ENCODE results near the gene ECE2. TPM values are rescaled to one million over a fixed set of nuclear protein-coding genes. Genes with fewer than 3 reads are reported as not detected.

The ECE2 gene
- polyA plus RNA-seq, 1 donor from 2014 or later: 0.22 TPM

- no peaks in the 10 kb centered on the region for H4K20me1 ChIP-seq (ENCODE audit: insufficient read depth)
- no peaks in the 10 kb centered on the region for H3K9me3 ChIP-seq (ENCODE audit: low read length)
- TF ChIP-seq, protein P1, sequence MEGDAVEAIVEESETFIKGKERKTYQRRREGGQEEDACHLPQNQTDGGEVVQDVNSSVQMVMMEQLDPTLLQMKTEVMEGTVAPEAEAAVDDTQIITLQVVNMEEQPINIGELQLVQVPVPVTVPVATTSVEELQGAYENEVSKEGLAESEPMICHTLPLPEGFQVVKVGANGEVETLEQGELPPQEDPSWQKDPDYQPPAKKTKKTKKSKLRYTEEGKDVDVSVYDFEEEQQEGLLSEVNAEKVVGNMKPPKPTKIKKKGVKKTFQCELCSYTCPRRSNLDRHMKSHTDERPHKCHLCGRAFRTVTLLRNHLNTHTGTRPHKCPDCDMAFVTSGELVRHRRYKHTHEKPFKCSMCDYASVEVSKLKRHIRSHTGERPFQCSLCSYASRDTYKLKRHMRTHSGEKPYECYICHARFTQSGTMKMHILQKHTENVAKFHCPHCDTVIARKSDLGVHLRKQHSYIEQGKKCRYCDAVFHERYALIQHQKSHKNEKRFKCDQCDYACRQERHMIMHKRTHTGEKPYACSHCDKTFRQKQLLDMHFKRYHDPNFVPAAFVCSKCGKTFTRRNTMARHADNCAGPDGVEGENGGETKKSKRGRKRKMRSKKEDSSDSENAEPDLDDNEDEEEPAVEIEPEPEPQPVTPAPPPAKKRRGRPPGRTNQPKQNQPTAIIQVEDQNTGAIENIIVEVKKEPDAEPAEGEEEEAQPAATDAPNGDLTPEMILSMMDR (IDR thresholded peaks at IDR 0.05; ENCODE audit: poor library complexity, severe bottlenecking): no peak
- TF ChIP-seq RAD21 (conservative IDR thresholded peaks at IDR 0.05) (no peak), SMC3 (conservative IDR thresholded peaks at IDR 0.05; ENCODE audit: poor library complexity) (no peak), MXI1 (conservative IDR thresholded peaks at IDR 0.05; ENCODE audit: poor library complexity, severe bottlenecking) (no peak), POLR2AphosphoS5 (IDR thresholded peaks at IDR 0.05) (no peak), EZH2 (IDR thresholded peaks at IDR 0.05; ENCODE audit: borderline replicate concordance, insufficient read depth, low read length, poor library complexity, severe bottlenecking) (no peak), EP300 (conservative IDR thresholded peaks at IDR 0.05; ENCODE audit: poor library complexity, severe bottlenecking) (no peak), TAF1 (IDR thresholded peaks at IDR 0.05; ENCODE audit: low read depth) (no peak), REST (IDR thresholded peaks at IDR 0.05; ENCODE audit: borderline replicate concordance) (no peak)
- no peaks in the 10 kb centered on the region for H3K9me2 ChIP-seq (ENCODE audit: insufficient read depth, low read length)
- H3K27ac ChIP-seq (ENCODE audit: low read length): no peak overlapping the region
- H3K9ac ChIP-seq (ENCODE audit: low read length): no peak overlapping the region
- no peak overlapping the region for H2AFZ ChIP-seq (ENCODE audit: low read depth, low read length)
- H3F3A ChIP-seq (ENCODE audit: insufficient read depth, low read length, poor library complexity, severe bottlenecking): no peaks in the 10 kb centered on the region
- H3K79me2 ChIP-seq (replicated peaks; ENCODE audit: insufficient read depth, low read length): no peaks in the 10 kb centered on the region
- H3K27me3 ChIP-seq (ENCODE audit: insufficient read depth, low read depth, low read length): no peaks in the 10 kb centered on the region
- peaks cover 4% of the 10 kb centered on the region for H3K36me3 ChIP-seq (ENCODE audit: insufficient read depth, low read length)
- no peak overlapping the region for H3K4me2 ChIP-seq (ENCODE audit: low read length)
- H3K4me3 ChIP-seq (ENCODE audit: low read length): no peak overlapping the region
These were observed 49.4 kb downstream of the ECE2 start for GRCh38 chr3:184325269-184325668.

- no peaks in the 10 kb centered on the region for H4K20me1 ChIP-seq (ENCODE audit: insufficient read depth)
- no peak overlapping the region for H2AFZ ChIP-seq (ENCODE audit: low read depth, low read length)
- H3K79me2 ChIP-seq (replicated peaks; ENCODE audit: insufficient read depth, low read length): no peaks in the 10 kb centered on the region
- no peak overlapping the region for H3K9ac ChIP-seq (ENCODE audit: low read length)
- no peak overlapping the region for H3K27ac ChIP-seq (ENCODE audit: low read length)
- H3K9me3 ChIP-seq (ENCODE audit: low read length): no peaks in the 10 kb centered on the region
- H3K4me2 ChIP-seq (ENCODE audit: low read length): no peak overlapping the region
- H3K9me2 ChIP-seq (ENCODE audit: insufficient read depth, low read length): no peaks in the 10 kb centered on the region
- no peak overlapping the region for H3K4me3 ChIP-seq (ENCODE audit: low read length)
- no peaks in the 10 kb centered on the region for H3F3A ChIP-seq (ENCODE audit: insufficient read depth, low read length, poor library complexity, severe bottlenecking)
- no peaks in the 10 kb centered on the region for H3K27me3 ChIP-seq (ENCODE audit: insufficient read depth, low read depth, low read length)
- no peak for TF ChIP-seq EP300 (conservative IDR thresholded peaks at IDR 0.05; ENCODE audit: poor library complexity, severe bottlenecking)
- TF ChIP-seq MXI1 (conservative IDR thresholded peaks at IDR 0.05; ENCODE audit: poor library complexity, severe bottlenecking): no peak
- no peak for TF ChIP-seq POLR2AphosphoS5 (IDR thresholded peaks at IDR 0.05)
- no peak for TF ChIP-seq RAD21 (conservative IDR thresholded peaks at IDR 0.05)
- H3K36me3 ChIP-seq (ENCODE audit: insufficient read depth, low read length): peaks cover 4% of the 10 kb centered on the region
These were observed 50.0 kb downstream of the ECE2 start for GRCh38 chr3:184325715-184326369.
